MM.1S (cell line): Measurements from ENCODE around the gene ADAM15.
A peak's percentile ranks its signal among the peaks of the same experiment; 100 is the strongest.

ENCODE experiments used
- DNase-seq: peaks from one replicate; pipeline ENCODE4 v3.0.0-alpha.2; 2015
- H2AFZ ChIP-seq: fragments of 300-600 bp; sonication (generic); 2 replicates; pipeline ENCODE4 v1.6.0; 2016; ENCODE audit warnings: antibody characterized with exemption, low read length
- H3F3A ChIP-seq: fragments of 300-600 bp; sonication (generic); 2 replicates; pipeline ENCODE4 v1.6.1; 2016; ENCODE audit warnings: mild to moderate bottlenecking, antibody characterized with exemption, low read length, moderate library complexity, mixed read lengths; ENCODE audit not compliant: insufficient read depth
- H3K27ac ChIP-seq: fragments of 300-600 bp; sonication (generic); 2 replicates; pipeline ENCODE4 v1.5.1; 2016; ENCODE audit warnings: mild to moderate bottlenecking, low read length
- H3K27me3 ChIP-seq: fragments of 300-600 bp; sonication (generic); replicated peaks from 2 replicates; pipeline ENCODE4 v1.6.0; 2016; ENCODE audit warnings: low read length; ENCODE audit not compliant: insufficient read depth
- H3K36me3 ChIP-seq: fragments of 300-600 bp; sonication (generic); replicated peaks from 2 replicates; pipeline ENCODE4 v1.6.1; 2016; ENCODE audit warnings: mild to moderate bottlenecking, low read length, mixed read lengths; ENCODE audit not compliant: insufficient read depth
- H3K4me1 ChIP-seq: fragments of 300-600 bp; sonication (generic); 2 replicates; pipeline ENCODE4 v1.6.1; 2016; ENCODE audit warnings: low read length, mixed read lengths
- H3K4me2 ChIP-seq: fragments of 300-600 bp; sonication (generic); 2 replicates; pipeline ENCODE4 v1.6.0; 2016; ENCODE audit warnings: low read depth, low read length
- H3K4me3 ChIP-seq: fragments of 300-600 bp; sonication (generic); 2 replicates; pipeline ENCODE4 v1.5.1; 2016; ENCODE audit warnings: low read length, mixed read lengths
- H3K79me2 ChIP-seq: fragments of 300-600 bp; sonication (generic); 2 replicates; pipeline ENCODE4 v1.6.1; 2016; ENCODE audit warnings: mixed run types, low read length, mixed read lengths
- H3K9ac ChIP-seq: fragments of 300-600 bp; sonication (generic); 2 replicates; pipeline ENCODE4 v1.6.1; 2016; ENCODE audit warnings: low read length, mixed read lengths
- H3K9me2 ChIP-seq: fragments of 300-600 bp; sonication (generic); replicated peaks from 2 replicates; pipeline ENCODE4 v1.6.1; 2016; ENCODE audit warnings: mild to moderate bottlenecking, low read length, mixed read lengths; ENCODE audit not compliant: insufficient read depth
- H3K9me3 ChIP-seq: fragments of 300-600 bp; sonication (generic); replicated peaks from 2 replicates; pipeline ENCODE4 v1.6.1; 2016; ENCODE audit warnings: mild to moderate bottlenecking, low read length, mixed read lengths; ENCODE audit not compliant: insufficient read depth
- H4K20me1 ChIP-seq: fragments of 300-600 bp; sonication (generic); 2 replicates; pipeline ENCODE4 v1.6.1; 2016; ENCODE audit warnings: mild to moderate bottlenecking, low read length, moderate library complexity, mixed read lengths; ENCODE audit not compliant: insufficient read depth
- EZH2 ChIP-seq: fragments of 300-600 bp; sonication (generic); optimal IDR thresholded peaks from 2 replicates; pipeline ENCODE3; 2017; ENCODE audit warnings: low read depth, mild to moderate bottlenecking, antibody characterized with exemption, low read length, mixed read lengths
- EZH2phosphoT487 ChIP-seq: fragments of 300-600 bp; sonication (generic); IDR thresholded peaks from 2 replicates; pipeline ENCODE4 v1.6.1; 2018; ENCODE audit warnings: antibody characterized with exemption, low read length
- TF ChIP-seq, protein P1 (sequence below): fragments of 300-600 bp; sonication (generic); IDR thresholded peaks from 2 replicates; pipeline ENCODE4 v1.5.1; 2016; ENCODE audit warnings: antibody characterized with exemption, low read length, mixed read lengths

ADAM15 gene

DNA sequence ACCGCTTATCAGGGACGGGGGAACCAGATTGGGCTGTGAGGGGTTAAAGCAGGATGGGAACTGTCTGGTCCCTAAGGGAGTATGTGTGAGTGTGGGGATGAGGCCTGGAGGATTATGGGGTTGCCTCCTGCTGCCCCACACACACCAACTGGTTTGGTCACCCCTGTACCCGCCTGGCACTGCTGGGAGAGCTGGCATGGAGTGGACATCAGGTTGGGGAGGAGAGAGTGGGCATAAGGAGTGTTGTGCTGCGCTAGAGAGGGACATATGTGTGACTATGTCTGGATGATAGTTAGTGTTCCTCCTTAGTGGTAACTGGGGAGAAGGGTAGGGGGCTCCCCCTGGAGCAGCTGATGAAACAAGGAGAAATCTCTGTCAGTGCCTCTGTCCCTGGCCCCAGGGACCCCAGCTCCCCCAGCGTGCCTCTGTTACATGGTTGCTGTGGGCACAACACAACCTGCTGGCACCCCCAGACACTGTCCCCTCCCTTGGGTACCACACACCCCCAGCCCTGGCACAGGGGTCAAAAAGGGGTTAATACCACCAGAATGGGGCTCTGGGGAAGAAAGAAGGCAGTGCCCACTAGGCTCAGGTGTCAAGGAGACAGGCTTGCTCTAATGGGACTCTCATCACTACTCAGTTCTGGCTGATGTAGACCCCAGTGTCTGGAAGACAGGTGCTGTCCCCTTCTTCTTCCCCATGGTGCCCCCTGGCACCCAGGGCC is 46.6 kb upstream of the ADAM15 start:
- no peaks in the 10 kb centered on the region for H3K36me3 ChIP-seq
- H3K27ac ChIP-seq, result peak overlapping the region; percentile 32; the same call in 1 of the 2 replicates
- H3K79me2 ChIP-seq, result peaks cover 68% of the 10 kb centered on the region
- no peak for DNase-seq
- peak overlapping the region; percentile 99 for H3K4me3 ChIP-seq
- TF ChIP-seq EZH2 (no peak), EZH2phosphoT487 (no peak)
- TF ChIP-seq, protein P1, sequence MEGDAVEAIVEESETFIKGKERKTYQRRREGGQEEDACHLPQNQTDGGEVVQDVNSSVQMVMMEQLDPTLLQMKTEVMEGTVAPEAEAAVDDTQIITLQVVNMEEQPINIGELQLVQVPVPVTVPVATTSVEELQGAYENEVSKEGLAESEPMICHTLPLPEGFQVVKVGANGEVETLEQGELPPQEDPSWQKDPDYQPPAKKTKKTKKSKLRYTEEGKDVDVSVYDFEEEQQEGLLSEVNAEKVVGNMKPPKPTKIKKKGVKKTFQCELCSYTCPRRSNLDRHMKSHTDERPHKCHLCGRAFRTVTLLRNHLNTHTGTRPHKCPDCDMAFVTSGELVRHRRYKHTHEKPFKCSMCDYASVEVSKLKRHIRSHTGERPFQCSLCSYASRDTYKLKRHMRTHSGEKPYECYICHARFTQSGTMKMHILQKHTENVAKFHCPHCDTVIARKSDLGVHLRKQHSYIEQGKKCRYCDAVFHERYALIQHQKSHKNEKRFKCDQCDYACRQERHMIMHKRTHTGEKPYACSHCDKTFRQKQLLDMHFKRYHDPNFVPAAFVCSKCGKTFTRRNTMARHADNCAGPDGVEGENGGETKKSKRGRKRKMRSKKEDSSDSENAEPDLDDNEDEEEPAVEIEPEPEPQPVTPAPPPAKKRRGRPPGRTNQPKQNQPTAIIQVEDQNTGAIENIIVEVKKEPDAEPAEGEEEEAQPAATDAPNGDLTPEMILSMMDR, result no peak
- H3F3A ChIP-seq, result peaks cover 47% of the 10 kb centered on the region
- H3K9me2 ChIP-seq, result no peaks in the 10 kb centered on the region
- H3K4me2 ChIP-seq, result peak overlapping the region; percentile 81
- H2AFZ ChIP-seq, result no peak overlapping the region
- H4K20me1 ChIP-seq, result no peaks in the 10 kb centered on the region
- peaks cover 24% of the 10 kb centered on the region for H3K4me1 ChIP-seq
- no peaks in the 10 kb centered on the region for H3K9me3 ChIP-seq
- H3K27me3 ChIP-seq, result no peaks in the 10 kb centered on the region
- peak overlapping the region; percentile 91; the same call in 1 of the 2 replicates for H3K9ac ChIP-seq

DNA sequence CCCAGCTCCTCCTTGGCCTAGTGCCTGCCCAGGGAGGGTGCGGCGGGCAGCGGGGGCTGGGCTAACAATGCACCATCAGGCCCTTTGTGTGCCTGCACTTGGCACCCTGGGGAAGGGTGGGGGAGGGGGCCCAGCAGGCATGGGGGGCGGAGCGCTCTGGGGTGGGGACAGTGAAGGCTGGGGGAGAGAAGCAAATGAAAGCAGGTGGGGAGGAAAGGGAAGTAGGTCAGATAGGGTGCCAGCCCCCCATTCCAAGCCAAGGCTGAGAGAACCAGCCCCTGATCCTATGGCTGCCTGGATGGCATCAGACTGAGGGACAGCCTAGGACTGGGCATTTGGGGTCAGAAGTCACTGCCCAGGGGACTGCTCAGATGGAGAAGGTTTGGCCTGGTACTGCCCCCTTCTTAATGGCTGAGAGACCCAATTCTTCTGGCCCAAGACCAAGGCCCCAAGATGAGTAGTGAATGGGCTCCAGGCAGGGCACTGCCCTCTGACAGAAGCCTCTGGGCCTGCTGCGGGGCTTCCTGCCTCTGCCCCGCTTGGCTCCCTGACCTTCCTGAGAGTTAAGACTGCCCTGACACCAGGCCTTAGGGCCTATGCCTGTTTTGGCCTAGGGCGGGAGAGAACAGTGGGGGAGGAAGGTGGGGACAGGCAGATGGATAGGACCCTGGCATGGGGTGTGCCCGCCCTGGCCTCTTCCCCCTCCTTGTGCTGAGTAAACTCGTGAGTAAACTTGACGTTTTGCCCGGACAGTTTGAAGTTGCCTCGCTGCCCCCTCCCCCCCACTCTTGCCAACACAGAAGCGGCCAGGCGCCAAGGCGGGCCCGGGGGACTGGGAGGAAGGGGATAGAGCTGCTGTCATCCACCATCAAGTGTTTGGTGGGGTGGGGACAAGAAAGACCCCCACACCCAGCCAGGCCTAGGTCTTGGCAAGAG is 45.8 kb upstream of the ADAM15 start:
- Histone ChIP-seq H4K20me1 (no peaks in the 10 kb centered on the region), H3K27ac (peak overlapping the region; percentile 48; the same call in 1 of the 2 replicates), H2AFZ (no peak overlapping the region), H3K4me1 (peaks cover 24% of the 10 kb centered on the region), H3K9me2 (no peaks in the 10 kb centered on the region), H3K27me3 (no peaks in the 10 kb centered on the region), H3F3A (peaks cover 39% of the 10 kb centered on the region), H3K9me3 (no peaks in the 10 kb centered on the region), H3K4me3 (no peak overlapping the region), H3K79me2 (peaks cover 76% of the 10 kb centered on the region), H3K4me2 (peak overlapping the region; percentile 81; the same call in 1 of the 2 replicates), H3K36me3 (no peaks in the 10 kb centered on the region), H3K9ac (no peak overlapping the region)
- no peak for DNase-seq
- TF ChIP-seq EZH2 (no peak), EZH2phosphoT487 (no peak)
- TF ChIP-seq, protein P1, result no peak

- Histone ChIP-seq H3K27ac (peak overlapping the region; percentile 48; the same call in 1 of the 2 replicates), H3K4me3 (no peak overlapping the region), H3K4me2 (no peak overlapping the region), H2AFZ (no peak overlapping the region), H3K9me3 (no peaks in the 10 kb centered on the region), H3F3A (peaks cover 27% of the 10 kb centered on the region), H3K4me1 (peaks cover 24% of the 10 kb centered on the region), H3K79me2 (peaks cover 88% of the 10 kb centered on the region), H3K27me3 (no peaks in the 10 kb centered on the region), H3K9me2 (no peaks in the 10 kb centered on the region), H4K20me1 (no peaks in the 10 kb centered on the region), H3K36me3 (no peaks in the 10 kb centered on the region), H3K9ac (no peak overlapping the region)
- no peak for TF ChIP-seq EZH2phosphoT487
- TF ChIP-seq, protein P1, result no peak
- no peak for TF ChIP-seq EZH2
- DNase-seq, result no peak
These were observed 44.5 kb upstream of the ADAM15 start for GRCh38 chr1:155006601-155007101.
